OCI-LY1 (cell line): ENCODE results near the gene SLC22A23.

Source experiments
- CTCF ChIP-seq: fragments of 200-600 bp; sonication (generic), shearing (Covaris generic); IDR thresholded peaks from 2 replicates; pipeline ENCODE4 v1.5.1; 2017; ENCODE audit warnings: mild to moderate bottlenecking, antibody characterized with exemption, low read length, moderate library complexity, mixed read lengths
- EZH2 ChIP-seq: fragments of 200-600 bp; sonication (generic), shearing (Covaris generic); IDR thresholded peaks from 2 replicates; pipeline ENCODE4 v1.8.0; 2017; ENCODE audit warnings: borderline replicate concordance, mixed run types, mild to moderate bottlenecking, antibody characterized with exemption, low read length, moderate library complexity, mixed read lengths

- no peak for TF ChIP-seq CTCF
- TF ChIP-seq EZH2: no peak
Observed at GRCh38 chr6:3267162-3267561, 189.7 kb downstream of the SLC22A23 start.
